ENCODE data around the gene RPS6KL1.

- TF ChIP-seq CTCF (conservative IDR thresholded peaks at IDR 0.05; ENCODE audit: low read depth in 2 of 2) = no peak
- TF ChIP-seq POLR2AphosphoS5 (IDR thresholded peaks at IDR 0.05; ENCODE audit: low read depth) = no peak
- no peak for TF ChIP-seq STAT1 (IDR thresholded peaks at IDR 0.05; ENCODE audit: unreplicated experiment)
- TF ChIP-seq JUNB (IDR thresholded peaks at IDR 0.05; ENCODE audit: unreplicated experiment) = no peak
- TF ChIP-seq EZH2phosphoT487 (IDR thresholded peaks at IDR 0.05; ENCODE audit: unreplicated experiment) = no peak
- TF ChIP-seq CREB1 (CRISPR knock-in tag; IDR thresholded peaks at IDR 0.05; ENCODE audit: low read depth) = no peak
- TF ChIP-seq EZH2 (IDR thresholded peaks at IDR 0.05; ENCODE audit: low read depth, unreplicated experiment) = no peak
- no peak for TF ChIP-seq REST (IDR thresholded peaks at IDR 0.05; ENCODE audit: unreplicated experiment)
- no peak for TF ChIP-seq NANOG (IDR thresholded peaks at IDR 0.05; ENCODE audit: borderline replicate concordance)
- no peak for TF ChIP-seq ZNF331 (CRISPR knock-in tag; IDR thresholded peaks at IDR 0.05; ENCODE audit: low read depth)
- TF ChIP-seq ZNF114 (CRISPR knock-in tag; IDR thresholded peaks at IDR 0.05) = no peak
- TF ChIP-seq ETS1 (IDR thresholded peaks at IDR 0.05) = no peak
These were observed 11.8 kb downstream of the RPS6KL1 start for GRCh38 chr14:74911221-74911620.
